ENCODE measurements around the gene FBXL7. TPM values are rescaled to one million over a fixed set of nuclear protein-coding genes. Genes with fewer than 3 reads are reported as not detected.

FBXL7 gene
- polyA plus RNA-seq, 1 donor from 2014 or later = 0.24 TPM

- no peaks in the 10 kb centered on the region for H3K9me2 ChIP-seq (ENCODE audit: insufficient read depth, low read length)
- H3K36me3 ChIP-seq (ENCODE audit: insufficient read depth, low read length) = no peaks in the 10 kb centered on the region
- H3K79me2 ChIP-seq (replicated peaks; ENCODE audit: insufficient read depth, low read length) = no peaks in the 10 kb centered on the region
- no peaks in the 10 kb centered on the region for H3F3A ChIP-seq (ENCODE audit: insufficient read depth, low read length, poor library complexity, severe bottlenecking)
- TF ChIP-seq REST (IDR thresholded peaks at IDR 0.05; ENCODE audit: borderline replicate concordance) (no peak), EZH2 (IDR thresholded peaks at IDR 0.05; ENCODE audit: borderline replicate concordance, insufficient read depth, low read length, poor library complexity, severe bottlenecking) (no peak), CTCF (IDR thresholded peaks at IDR 0.05; ENCODE audit: poor library complexity, severe bottlenecking) (no peak), SMC3 (conservative IDR thresholded peaks at IDR 0.05; ENCODE audit: poor library complexity) (no peak)
- no peaks in the 10 kb centered on the region for H3K9me3 ChIP-seq (ENCODE audit: low read length)
- no peaks in the 10 kb centered on the region for H4K20me1 ChIP-seq (ENCODE audit: insufficient read depth)
- H3K4me3 ChIP-seq (ENCODE audit: low read length) = no peak overlapping the region
- H3K27ac ChIP-seq (ENCODE audit: low read length) = no peak overlapping the region
- no peak overlapping the region for H3K9ac ChIP-seq (ENCODE audit: low read length)
- no peak overlapping the region for H2AFZ ChIP-seq (ENCODE audit: low read depth, low read length)
- no peaks in the 10 kb centered on the region for H3K27me3 ChIP-seq (ENCODE audit: insufficient read depth, low read depth, low read length)
- H3K4me2 ChIP-seq (ENCODE audit: low read length) = no peak overlapping the region
Observed at GRCh38 chr5:15898641-15899040, 398.7 kb downstream of the FBXL7 start.

GRCh38 chr5:15899481-15899880, 399.5 kb downstream of the FBXL7 start:
- TF ChIP-seq EP300 (conservative IDR thresholded peaks at IDR 0.05; ENCODE audit: poor library complexity, severe bottlenecking) (no peak), TAF1 (IDR thresholded peaks at IDR 0.05; ENCODE audit: low read depth) (no peak), CTCF (IDR thresholded peaks at IDR 0.05; ENCODE audit: poor library complexity, severe bottlenecking) (no peak), POLR2AphosphoS5 (IDR thresholded peaks at IDR 0.05) (no peak), REST (IDR thresholded peaks at IDR 0.05; ENCODE audit: borderline replicate concordance) (no peak), EZH2 (IDR thresholded peaks at IDR 0.05; ENCODE audit: borderline replicate concordance, insufficient read depth, low read length, poor library complexity, severe bottlenecking) (no peak), RAD21 (conservative IDR thresholded peaks at IDR 0.05) (no peak), MXI1 (conservative IDR thresholded peaks at IDR 0.05; ENCODE audit: poor library complexity, severe bottlenecking) (no peak), SMC3 (conservative IDR thresholded peaks at IDR 0.05; ENCODE audit: poor library complexity) (no peak)

More at GRCh38 chr5:15899481-15899880, 399.5 kb downstream of the FBXL7 start:
- no peaks in the 10 kb centered on the region for H3F3A ChIP-seq (ENCODE audit: insufficient read depth, low read length, poor library complexity, severe bottlenecking)
- H3K79me2 ChIP-seq (replicated peaks; ENCODE audit: insufficient read depth, low read length) = no peaks in the 10 kb centered on the region
- H4K20me1 ChIP-seq (ENCODE audit: insufficient read depth) = no peaks in the 10 kb centered on the region
- no peak overlapping the region for H3K9ac ChIP-seq (ENCODE audit: low read length)
- no peaks in the 10 kb centered on the region for H3K36me3 ChIP-seq (ENCODE audit: insufficient read depth, low read length)
- H3K4me2 ChIP-seq (ENCODE audit: low read length) = no peak overlapping the region
- H3K9me2 ChIP-seq (ENCODE audit: insufficient read depth, low read length) = no peaks in the 10 kb centered on the region
- no peak overlapping the region for H2AFZ ChIP-seq (ENCODE audit: low read depth, low read length)
- H3K4me3 ChIP-seq (ENCODE audit: low read length) = no peak overlapping the region
- H3K27ac ChIP-seq (ENCODE audit: low read length) = no peak overlapping the region
- H3K27me3 ChIP-seq (ENCODE audit: insufficient read depth, low read depth, low read length) = no peaks in the 10 kb centered on the region
- H3K9me3 ChIP-seq (ENCODE audit: low read length) = no peaks in the 10 kb centered on the region
